HG03280 (cell line): ENCODE results near the gene ZNF786.
"Not testable (repeated sequence)": the region's sequence is repeated elsewhere in the genome, so short reads cannot be mapped to it uniquely, and the experiment has no call there.

Experiments used
- ATAC-seq: cut with Tn5 transposase; IDR thresholded peaks from one replicate; pipeline ENCODE4 v1.9.1; 2021; ENCODE audit warnings: mild to moderate bottlenecking, moderate library complexity; ENCODE audit not compliant: unreplicated experiment

The ZNF786 gene

GRCh38 chr7:149090397-149091195 lies at the start of gene ZNF786:
Gene ZNF786, minus strand, starts transcription at chr7:149090718. Its CDS starts 78 bp downstream, at chr7:149090640.
- peak; percentile 85 for ATAC-seq

DNA sequence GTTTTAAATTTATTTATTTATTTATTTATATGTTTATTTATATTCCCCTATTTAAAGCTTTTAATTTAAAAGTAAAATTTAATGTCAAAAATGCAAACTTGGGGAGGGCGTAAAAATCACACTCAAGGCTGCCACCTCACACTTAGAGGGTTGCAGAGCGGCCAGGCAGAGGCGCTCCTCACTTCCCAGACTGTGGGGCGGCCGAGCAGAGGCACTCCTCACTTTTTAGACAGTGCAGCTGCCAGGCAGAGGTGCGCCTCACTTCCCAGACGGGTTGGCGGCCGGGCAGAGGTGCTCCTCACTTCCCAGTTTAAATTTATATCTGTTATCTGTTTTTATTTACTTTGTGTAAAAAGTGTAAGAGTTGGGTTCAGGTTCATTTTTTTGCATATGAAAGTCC lies 45.6 kb upstream of the ZNF786 start:
- ATAC-seq = no peak

GRCh38 chr7:149133028-149133710 lies 42.7 kb upstream of the ZNF786 start:
- ATAC-seq = no peak

DNA sequence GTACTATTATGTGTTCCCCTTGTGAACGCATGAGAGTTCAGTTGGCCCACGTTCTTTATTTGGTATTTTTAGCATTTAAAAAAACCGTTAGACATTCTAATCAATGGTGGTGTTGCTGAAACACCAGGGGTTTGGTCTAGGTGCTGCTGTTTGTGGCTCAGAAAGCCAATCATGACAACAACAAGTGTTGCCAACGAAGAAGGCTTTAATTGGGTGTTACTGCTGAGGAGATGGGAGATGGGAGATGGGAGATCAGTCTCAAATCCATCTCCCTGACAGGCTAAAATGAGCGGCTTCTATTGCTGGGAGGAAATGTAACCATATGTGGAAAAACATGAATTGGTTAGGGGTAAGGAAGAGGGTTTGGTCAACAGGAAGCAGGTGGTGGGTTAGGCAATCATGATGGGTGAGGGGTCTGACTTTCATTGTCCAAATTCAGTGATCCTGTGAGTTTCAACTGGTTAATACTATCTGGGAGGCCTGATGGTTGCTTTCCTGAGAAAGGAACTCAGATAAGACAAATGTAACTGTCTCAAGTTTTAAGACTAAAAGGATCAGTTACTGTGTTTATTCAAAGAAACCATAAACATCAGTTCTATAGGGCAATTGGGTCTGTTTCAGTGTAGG lies 40.2 kb upstream of the ZNF786 start:
- ATAC-seq = no peak

GRCh38 chr7:149126662-149127266 lies 36.2 kb upstream of the ZNF786 start:
- peak; percentile 41 for ATAC-seq

DNA sequence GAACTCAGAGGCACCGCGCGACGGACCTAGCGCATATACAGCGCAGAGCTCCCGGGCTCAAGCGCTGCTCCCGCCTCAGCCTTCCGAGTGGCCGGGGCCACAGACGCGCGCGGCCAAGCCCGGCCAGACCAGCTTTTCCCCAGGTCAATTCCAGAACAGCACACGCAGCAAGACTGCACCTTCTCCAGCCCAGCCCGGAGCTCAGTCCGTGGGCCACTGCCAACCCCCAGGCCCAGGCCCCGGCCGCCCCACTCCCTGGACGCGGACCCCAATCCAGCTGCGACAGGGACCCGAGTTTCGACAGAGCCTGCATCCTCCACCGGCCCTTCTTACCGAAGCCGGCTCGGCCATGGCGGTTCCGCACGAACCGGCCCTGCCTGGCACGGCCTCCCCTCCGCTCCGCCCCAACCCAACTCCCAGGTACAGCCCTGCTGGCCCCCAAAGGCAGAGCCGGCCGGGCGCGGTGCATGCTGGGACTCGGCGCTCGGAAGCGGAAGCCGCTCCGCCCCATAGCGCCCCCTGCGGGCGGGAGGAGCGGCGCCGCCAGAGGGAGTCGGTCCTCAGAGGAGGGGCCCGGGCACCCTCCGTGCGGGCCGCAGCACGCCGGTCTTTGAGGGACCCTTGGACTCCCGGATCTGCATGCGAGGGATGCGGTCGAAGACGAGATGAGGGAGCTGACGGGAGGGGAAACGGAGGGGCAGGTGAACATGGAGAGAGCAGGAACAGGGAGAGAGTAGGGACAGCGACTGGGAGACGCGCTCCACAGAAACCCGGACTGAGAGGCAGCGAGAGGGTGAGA lies 35.5 kb upstream of the ZNF786 start, which contains the start of gene ZNF425:
Gene ZNF425, minus strand, starts transcription at position 462 of the 799 bp plus-strand sequence. Its CDS starts 111 bp downstream, at position 351.
- ATAC-seq = peak; percentile 83

- no peak for ATAC-seq
These were observed 34.8 kb upstream of the ZNF786 start for GRCh38 chr7:149125189-149125862.

DNA sequence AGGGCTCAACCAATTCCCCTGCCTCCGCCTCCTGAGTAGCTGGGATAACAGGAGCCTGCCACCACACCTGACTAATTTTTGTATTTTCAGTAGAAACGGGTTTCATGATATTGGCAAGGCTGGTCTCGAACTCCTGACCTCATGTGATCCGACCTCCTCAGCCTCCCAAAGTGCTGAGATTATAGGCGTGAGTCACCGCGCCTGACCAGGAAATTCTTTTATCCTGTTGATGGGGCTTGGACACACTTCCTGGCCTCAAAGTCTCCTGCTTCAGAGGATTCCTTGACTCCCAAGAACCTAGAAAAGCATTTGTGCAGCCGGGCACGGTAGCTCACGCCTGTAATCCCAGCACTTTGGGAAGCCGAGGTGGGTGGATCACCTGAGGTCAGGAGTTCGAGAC lies 19.5 kb upstream of the ZNF786 start:
- ATAC-seq = no peak

DNA sequence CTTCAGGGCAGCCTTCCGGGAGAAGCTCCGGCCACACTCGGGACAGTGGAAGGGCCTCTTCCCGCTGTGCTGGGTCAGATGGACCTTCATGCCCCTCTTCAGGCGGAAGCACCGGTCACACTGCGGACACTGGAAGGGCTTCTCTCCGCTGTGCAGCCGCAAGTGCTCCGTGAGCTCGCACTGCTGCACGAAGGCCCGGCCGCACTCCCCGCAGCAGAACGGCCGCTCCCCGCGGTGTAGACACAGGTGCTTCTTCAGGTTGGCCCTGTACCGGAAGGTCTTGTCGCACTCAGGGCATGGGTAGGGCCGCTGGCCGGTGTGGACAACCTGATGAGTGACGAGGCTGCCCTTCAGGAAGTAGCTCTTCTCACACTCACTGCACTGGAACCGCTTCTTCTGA lies 14.2 kb upstream of the ZNF786 start:
- no peak for ATAC-seq

GRCh38 chr7:149104214-149104613 lies 13.7 kb upstream of the ZNF786 start:
- no peak for ATAC-seq

GRCh38 chr7:149103424-149103823 lies 12.9 kb upstream of the ZNF786 start:
- no peak for ATAC-seq

DNA sequence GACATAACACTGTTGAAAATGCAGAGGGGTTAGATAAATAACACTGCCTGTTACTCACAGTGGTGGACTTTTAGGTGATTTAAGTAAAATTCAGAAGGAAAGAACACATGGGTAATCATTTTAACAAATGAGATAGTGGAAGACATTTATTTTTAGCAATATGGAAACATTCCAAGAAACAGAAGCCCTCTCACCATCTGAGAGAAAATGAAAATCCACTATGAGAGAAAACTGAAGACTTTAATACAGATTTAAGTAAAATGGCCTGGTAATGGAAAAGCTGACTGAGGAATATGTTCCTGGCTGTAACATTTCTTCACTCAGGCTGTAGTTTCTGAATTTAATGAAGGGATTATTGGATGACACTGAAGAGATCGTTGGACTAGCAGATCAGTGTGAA lies 12.1 kb upstream of the ZNF786 start:
- no peak for ATAC-seq

DNA sequence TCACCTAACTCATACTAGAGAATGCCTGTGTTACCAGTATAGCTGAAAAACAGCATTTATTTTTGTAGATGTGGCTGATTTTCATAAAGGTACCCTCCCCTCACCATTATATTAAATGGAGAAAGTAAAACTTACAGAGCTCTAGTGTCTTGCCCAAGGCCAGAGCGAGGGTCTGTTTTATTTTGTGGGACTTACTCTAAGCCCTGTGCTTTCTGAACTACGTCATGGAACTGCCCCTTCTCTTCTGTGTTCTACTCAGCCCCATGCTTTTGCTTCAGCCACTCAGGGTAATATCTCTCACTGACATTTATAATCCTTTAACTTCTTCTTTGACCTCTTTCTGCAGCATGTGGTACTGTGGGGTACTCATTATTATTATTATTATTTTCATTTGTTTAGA lies 10.3 kb upstream of the ZNF786 start:
- no peak for ATAC-seq

DNA sequence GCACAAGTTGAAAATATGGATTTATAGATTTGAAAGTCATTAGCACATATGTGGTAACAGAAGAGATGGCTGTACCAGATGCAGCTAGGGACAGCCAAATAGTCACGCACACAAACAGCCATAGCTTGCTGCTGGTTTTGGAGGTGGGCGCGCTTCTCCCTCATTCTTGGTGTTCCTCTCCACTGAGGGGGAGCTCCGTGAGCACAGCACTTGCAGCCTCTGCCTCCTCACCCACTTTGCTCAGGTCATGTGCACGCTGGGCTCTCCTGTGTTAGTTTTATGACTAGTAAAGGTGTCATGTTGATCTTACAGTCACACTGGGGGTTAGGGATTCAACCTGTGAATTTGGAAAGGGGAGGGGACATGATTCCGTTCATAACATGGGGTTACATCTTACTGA lies 8.5 kb upstream of the ZNF786 start:
- no peak for ATAC-seq

GRCh38 chr7:149097088-149097487 lies 6.6 kb upstream of the ZNF786 start:
- no peak for ATAC-seq

GRCh38 chr7:149093228-149093627 lies 2.7 kb upstream of the ZNF786 start:
- no peak for ATAC-seq

DNA sequence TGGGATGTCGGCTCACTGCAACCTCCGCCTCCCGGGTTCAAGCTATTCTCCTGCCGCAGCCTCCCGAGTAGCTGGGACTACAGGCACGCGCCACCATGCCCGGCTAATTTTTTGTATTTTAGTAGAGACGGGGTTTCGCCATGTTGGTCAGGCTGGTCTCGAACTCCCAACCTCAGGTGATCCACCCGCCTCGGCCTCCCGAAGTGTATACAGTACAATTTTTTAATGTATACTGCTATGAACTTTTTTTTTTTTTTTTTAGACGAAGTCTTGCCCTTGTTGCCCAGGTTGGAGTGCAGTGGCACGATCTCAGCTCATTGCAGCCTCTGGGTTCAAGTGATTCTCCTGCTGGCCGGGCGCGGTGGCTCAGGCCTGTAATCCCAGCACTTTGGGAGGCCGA lies 1.7 kb upstream of the ZNF786 start:
- ATAC-seq = not testable (repeated sequence)

DNA sequence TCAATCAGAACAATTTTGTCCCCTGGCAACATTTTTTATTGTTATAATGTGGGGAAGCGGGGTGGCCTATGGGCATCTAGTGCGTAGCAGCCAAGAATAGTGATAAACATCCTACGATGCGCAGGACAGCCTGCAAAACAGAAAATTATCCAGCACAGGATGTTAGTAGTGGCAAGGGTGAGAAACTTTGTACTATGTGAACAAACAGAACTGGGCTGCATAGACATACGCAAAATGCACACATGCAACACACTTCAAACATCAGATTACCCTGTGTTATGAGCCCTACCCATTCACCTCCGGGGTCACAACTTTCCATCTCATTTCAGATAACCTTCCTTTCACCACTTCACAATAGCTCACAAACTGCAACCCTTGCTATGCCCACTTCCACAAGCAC lies 3.1 kb downstream of the ZNF786 start:
- no peak for ATAC-seq

DNA sequence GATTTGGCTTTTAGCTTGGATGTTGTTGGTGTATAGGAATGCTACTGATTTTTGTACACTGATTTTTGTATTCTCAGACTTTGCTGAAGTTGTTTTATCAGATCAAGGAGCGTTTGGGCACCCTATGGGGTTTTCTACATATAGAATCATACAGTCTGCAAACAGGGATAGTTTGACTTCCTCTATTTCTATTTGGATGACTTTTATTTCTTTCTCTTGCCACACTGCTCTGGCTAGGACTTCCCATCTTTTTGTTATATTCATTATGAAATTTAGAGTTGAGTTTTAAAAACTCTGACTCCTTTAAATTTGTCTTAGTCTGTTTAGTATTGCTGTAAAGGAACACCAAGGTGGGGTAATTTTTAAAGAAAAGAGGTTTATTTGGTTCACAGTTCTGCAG lies 4.7 kb downstream of the ZNF786 start:
- ATAC-seq = no peak

GRCh38 chr7:149084407-149084806 lies 6.1 kb downstream of the ZNF786 start:
- ATAC-seq = no peak
